Colonic mucosa (tissue), 4 donors: Measurements from ENCODE around the gene HECW1. TPM values are rescaled to one million over a fixed set of nuclear protein-coding genes. Genes with fewer than 3 reads are reported as not detected.
"Not testable (repeated sequence)": the region's sequence is repeated elsewhere in the genome, so short reads cannot be mapped to it uniquely, and the experiment has no call there.

ENCODE experiments used
- DNase-seq: peaks from one replicate; pipeline ENCODE4 v3.0.0-alpha.2; 2020
- H3K27ac ChIP-seq: fragments of 200-600 bp; one replicate; pipeline ENCODE4 v1.8.0; 2021
- H3K27me3 ChIP-seq: fragments of 200-600 bp; one replicate; pipeline ENCODE4 v1.8.0; 2021
- H3K36me3 ChIP-seq: fragments of 200-600 bp; one replicate; pipeline ENCODE4 v1.8.0; 2021
- H3K4me1 ChIP-seq: fragments of 200-600 bp; one replicate; pipeline ENCODE4 v1.8.0; 2021; ENCODE audit warnings: mild to moderate bottlenecking
- H3K4me3 ChIP-seq: fragments of 200-600 bp; one replicate; pipeline ENCODE4 v1.8.0; 2021
- H3K9ac ChIP-seq, 2 donors: one replicate each; pipeline ENCODE4 v1.7.0; 2013; ENCODE audit warnings: control low read depth in 2 of 2, low read depth in 2 of 2, low read length in 2 of 2
- H3K9me3 ChIP-seq: fragments of 200-600 bp; one replicate; pipeline ENCODE4 v1.8.0; 2021
- intact Hi-C: fragments of 100-400 bp; cut with DNase I; formaldehyde crosslinking; loops from one replicate; pipeline ENCODE4 v1.14.1; 2022
- total RNA-seq, 2 donors: library from RNA; stranded (reverse); fragmentation: NEBNext Ultra II Directional in 1 of 2; extraction: Animal tissue kit (Norgen Biotek cat#: 25700) in 1 of 2; gene quantifications; one replicate each; pipeline ENCODE4 v1.2.1, GENCODE V29; 2021
- TF ChIP-seq, protein P1 (sequence below): fragments of 200-600 bp; IDR thresholded peaks from one replicate; pipeline ENCODE4 v1.8.0; 2022; ENCODE audit warnings: antibody characterized with exemption, mild to moderate bottlenecking
- donor health status: healthy.
- donor health status: DM: no; HTN: no; CAD: no.
- donor health status: DM: no; HTN: no; CAD: no.

HECW1 gene
- total RNA-seq, 2 donors from 2014 or later = 0.35 to 0.40 TPM

- Histone ChIP-seq H3K4me3 (no peak overlapping the region), H3K27ac (no peak overlapping the region), H3K9ac (no peak overlapping the region), H3K27me3 (no peaks in the 10 kb centered on the region), H3K4me1 (no peaks in the 10 kb centered on the region), H3K9me3 (no peaks in the 10 kb centered on the region), H3K36me3 (no peaks in the 10 kb centered on the region)
- intact Hi-C loops = no loop called here
- DNase-seq = no peak
- TF ChIP-seq, protein P1, sequence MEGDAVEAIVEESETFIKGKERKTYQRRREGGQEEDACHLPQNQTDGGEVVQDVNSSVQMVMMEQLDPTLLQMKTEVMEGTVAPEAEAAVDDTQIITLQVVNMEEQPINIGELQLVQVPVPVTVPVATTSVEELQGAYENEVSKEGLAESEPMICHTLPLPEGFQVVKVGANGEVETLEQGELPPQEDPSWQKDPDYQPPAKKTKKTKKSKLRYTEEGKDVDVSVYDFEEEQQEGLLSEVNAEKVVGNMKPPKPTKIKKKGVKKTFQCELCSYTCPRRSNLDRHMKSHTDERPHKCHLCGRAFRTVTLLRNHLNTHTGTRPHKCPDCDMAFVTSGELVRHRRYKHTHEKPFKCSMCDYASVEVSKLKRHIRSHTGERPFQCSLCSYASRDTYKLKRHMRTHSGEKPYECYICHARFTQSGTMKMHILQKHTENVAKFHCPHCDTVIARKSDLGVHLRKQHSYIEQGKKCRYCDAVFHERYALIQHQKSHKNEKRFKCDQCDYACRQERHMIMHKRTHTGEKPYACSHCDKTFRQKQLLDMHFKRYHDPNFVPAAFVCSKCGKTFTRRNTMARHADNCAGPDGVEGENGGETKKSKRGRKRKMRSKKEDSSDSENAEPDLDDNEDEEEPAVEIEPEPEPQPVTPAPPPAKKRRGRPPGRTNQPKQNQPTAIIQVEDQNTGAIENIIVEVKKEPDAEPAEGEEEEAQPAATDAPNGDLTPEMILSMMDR = no peak
These were observed 224.7 kb downstream of the HECW1 start for GRCh38 chr7:43337191-43337590.

GRCh38 chr7:43337811-43338210 is 225.4 kb downstream of the HECW1 start:
- H3K4me1 ChIP-seq = no peaks in the 10 kb centered on the region
- H3K9me3 ChIP-seq = no peaks in the 10 kb centered on the region
- no peak overlapping the region for H3K27ac ChIP-seq

GRCh38 chr7:43341132-43341531 is 228.7 kb downstream of the HECW1 start:
- Histone ChIP-seq H3K9me3 (no peaks in the 10 kb centered on the region), H3K4me1 (no peaks in the 10 kb centered on the region), H3K36me3 (no peaks in the 10 kb centered on the region), H3K27me3 (no peaks in the 10 kb centered on the region), H3K27ac (no peak overlapping the region), H3K9ac (no peak overlapping the region), H3K4me3 (no peak overlapping the region)
- TF ChIP-seq, protein P1 = no peak
- no peak for DNase-seq
- intact Hi-C loops = no loop called here

More at GRCh38 chr7:43337811-43338210, 225.4 kb downstream of the HECW1 start:
- no peak overlapping the region for H3K9ac ChIP-seq
- no peaks in the 10 kb centered on the region for H3K27me3 ChIP-seq
- intact Hi-C loops = no loop called here
- no peaks in the 10 kb centered on the region for H3K36me3 ChIP-seq
- no peak for DNase-seq
- TF ChIP-seq, protein P1 = no peak
- H3K4me3 ChIP-seq = no peak overlapping the region

DNA sequence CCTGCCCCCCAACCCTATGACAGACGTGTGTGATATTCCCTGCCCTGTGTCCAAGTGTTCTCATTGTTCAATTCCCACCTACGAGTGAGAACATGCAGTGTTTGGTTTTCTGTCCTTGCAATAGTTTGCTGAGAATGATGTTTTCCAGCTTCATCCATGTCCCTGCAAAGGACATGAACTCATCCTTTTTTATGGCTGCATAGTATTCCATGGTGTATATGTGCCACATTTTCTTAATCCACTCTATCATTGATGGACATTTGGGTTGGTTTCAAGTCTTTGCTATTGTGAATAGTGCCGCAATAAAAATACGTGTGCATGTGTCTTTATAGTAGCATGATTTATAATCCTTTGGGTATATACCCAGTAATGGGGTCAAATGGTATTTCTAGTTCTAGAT is 231.0 kb downstream of the HECW1 start:
- intact Hi-C loops = not testable (repeated sequence)

GRCh38 chr7:43345696-43346095 is 233.2 kb downstream of the HECW1 start:
- H3K9me3 ChIP-seq, DNase-seq, H3K9ac ChIP-seq, intact Hi-C loops, H3K4me1 ChIP-seq, H3K27me3 ChIP-seq, H3K27ac ChIP-seq, H3K36me3 ChIP-seq, H3K4me3 ChIP-seq: not testable (repeated sequence)

More for the DNA sequence above, 231.0 kb downstream of the HECW1 start:
- not testable (repeated sequence) for DNase-seq, H3K36me3 ChIP-seq, H3K9me3 ChIP-seq, H3K27me3 ChIP-seq, H3K4me3 ChIP-seq, H3K9ac ChIP-seq, H3K27ac ChIP-seq, H3K4me1 ChIP-seq

DNA sequence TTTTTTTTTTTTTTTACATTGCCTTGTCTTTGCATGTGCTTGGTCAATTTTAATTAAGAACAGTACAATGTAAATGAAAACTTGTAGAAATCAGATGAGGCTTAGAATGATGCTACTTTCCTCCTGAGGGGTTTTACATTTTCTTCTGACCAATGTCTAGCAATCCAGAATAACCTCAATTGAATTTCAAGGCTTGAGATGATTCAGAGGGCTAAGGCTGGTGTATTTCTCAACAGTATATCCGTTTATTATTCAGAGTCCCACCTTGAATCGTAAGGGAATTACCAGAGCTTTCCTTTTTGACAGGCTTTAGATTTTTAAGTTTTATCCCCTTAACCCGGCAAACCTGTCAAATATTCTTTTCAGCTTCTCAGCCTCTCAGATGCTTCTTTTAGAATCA is 239.2 kb downstream of the HECW1 start:
- Histone ChIP-seq H3K9me3 (no peaks in the 10 kb centered on the region), H3K36me3 (no peaks in the 10 kb centered on the region), H3K27me3 (no peaks in the 10 kb centered on the region), H3K4me1 (no peaks in the 10 kb centered on the region), H3K4me3 (no peak overlapping the region), H3K27ac (no peak overlapping the region), H3K9ac (no peak overlapping the region)
- intact Hi-C loops = no loop called here
- TF ChIP-seq, protein P1 = no peak
- DNase-seq = no peak

- H3K4me1 ChIP-seq = no peaks in the 10 kb centered on the region
- H3K4me3 ChIP-seq = no peak overlapping the region
- no peak overlapping the region for H3K27ac ChIP-seq
- TF ChIP-seq, protein P1 = no peak
- intact Hi-C loops = no loop called here
- DNase-seq = no peak
- no peaks in the 10 kb centered on the region for H3K9me3 ChIP-seq
- no peaks in the 10 kb centered on the region for H3K27me3 ChIP-seq
- H3K9ac ChIP-seq = no peak overlapping the region
- H3K36me3 ChIP-seq = no peaks in the 10 kb centered on the region
These were observed 241.5 kb downstream of the HECW1 start for GRCh38 chr7:43353902-43354301.
